ENCODE results near the gene SIGMAR1. TPM values are rescaled to one million over a fixed set of nuclear protein-coding genes. Genes with fewer than 3 reads are reported as not detected.

SIGMAR1 gene
- total and polyA plus RNA-seq, 12 donors = 15.8 to 54.0 (median 23.2) TPM

DNA sequence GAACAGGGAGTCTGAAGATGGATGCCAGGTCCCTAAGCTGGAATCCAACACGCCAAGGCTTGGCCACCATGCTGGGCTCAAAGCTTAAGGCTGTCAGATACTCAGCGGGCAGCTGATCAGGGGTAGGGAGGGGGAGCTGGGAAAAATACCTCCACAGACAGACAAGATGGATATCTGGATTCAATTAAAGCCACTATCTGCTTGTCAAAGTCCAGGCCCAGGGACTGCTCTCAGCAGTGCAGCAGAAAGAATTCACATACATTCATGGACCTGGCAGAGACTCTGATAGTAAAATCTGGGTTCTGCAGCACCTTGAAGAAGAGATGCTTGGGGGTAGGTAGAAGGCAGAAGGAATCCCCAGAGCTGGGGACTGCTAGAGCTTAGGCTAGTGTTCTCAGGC is 22.5 kb downstream of the SIGMAR1 start:
- Histone ChIP-seq H3K4me1 (peaks cover 2 to 40% (median 35%) of the 10 kb centered on the region in 9 donors), H3K36me3 (peaks cover 0 to 56% (median 12%) of the 10 kb centered on the region in 9 donors), H3K9me3 (no peaks in the 10 kb centered on the region), H3K27me3 (no peaks in the 10 kb centered on the region), H3K4me3 (no peak overlapping the region), H3K27ac (no peak overlapping the region)
- ATAC-seq = no peak
- TF ChIP-seq, protein P1, sequence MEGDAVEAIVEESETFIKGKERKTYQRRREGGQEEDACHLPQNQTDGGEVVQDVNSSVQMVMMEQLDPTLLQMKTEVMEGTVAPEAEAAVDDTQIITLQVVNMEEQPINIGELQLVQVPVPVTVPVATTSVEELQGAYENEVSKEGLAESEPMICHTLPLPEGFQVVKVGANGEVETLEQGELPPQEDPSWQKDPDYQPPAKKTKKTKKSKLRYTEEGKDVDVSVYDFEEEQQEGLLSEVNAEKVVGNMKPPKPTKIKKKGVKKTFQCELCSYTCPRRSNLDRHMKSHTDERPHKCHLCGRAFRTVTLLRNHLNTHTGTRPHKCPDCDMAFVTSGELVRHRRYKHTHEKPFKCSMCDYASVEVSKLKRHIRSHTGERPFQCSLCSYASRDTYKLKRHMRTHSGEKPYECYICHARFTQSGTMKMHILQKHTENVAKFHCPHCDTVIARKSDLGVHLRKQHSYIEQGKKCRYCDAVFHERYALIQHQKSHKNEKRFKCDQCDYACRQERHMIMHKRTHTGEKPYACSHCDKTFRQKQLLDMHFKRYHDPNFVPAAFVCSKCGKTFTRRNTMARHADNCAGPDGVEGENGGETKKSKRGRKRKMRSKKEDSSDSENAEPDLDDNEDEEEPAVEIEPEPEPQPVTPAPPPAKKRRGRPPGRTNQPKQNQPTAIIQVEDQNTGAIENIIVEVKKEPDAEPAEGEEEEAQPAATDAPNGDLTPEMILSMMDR (IDR thresholded peaks at IDR 0.05) = no peak
- WGBS, 2 donors = 91 to 94% methylated on average over 2 of the region's 2 CpGs
- intact Hi-C loops (cut with DNase I) = loop anchor here in 1 of 10 donors (2.0 kb wide), 1 partner anchor 18 kb away; no protein-coding TSS in a partner anchor
- no peak for DNase-seq

DNA sequence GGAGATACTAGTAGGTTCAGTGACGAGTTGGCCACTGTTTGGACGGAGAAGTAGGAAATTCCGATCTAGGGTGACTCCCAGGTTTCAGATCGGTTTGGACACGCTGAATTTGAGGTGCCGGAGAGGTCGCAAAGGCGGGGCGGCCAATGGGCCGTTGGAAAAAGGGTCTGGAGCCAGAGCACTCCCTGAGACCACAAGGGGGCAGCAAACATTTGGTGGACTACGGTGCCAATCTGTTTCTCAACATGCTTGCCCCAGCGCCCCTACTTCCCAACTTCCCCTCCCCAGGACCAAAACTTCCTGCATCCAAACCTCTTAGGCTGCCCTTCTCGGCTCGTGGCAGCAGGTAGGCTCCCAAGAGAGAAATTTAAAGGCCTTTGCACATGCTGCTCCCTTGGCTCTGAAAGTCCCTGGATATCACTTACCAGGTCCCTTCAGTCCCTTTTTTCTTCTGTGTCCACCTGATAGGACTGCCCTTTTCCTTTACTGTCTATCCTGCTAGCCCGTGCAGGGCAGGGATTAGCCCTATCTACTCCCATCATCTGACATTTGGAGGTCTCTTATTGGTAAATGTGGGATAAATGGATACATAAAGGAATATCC is 24.7 kb downstream of the SIGMAR1 start:
- H3K9me3 ChIP-seq = no peaks in the 10 kb centered on the region
- peak; percentile 45 to 84 (median 72) for ATAC-seq
- DNase-seq = peak; percentile 71 to 83
- peak overlapping the region; percentile 34 to 86 (median 79) for H3K4me3 ChIP-seq
- H3K27ac ChIP-seq = peak overlapping the region in 9 of 10 donors; percentile 71 to 98 (median 92)
- H3K4me1 ChIP-seq = peaks cover 2 to 31% (median 25%) of the 10 kb centered on the region in 9 donors
- H3K27me3 ChIP-seq = no peaks in the 10 kb centered on the region
- peaks cover 0 to 47% (median 12%) of the 10 kb centered on the region in 9 donors for H3K36me3 ChIP-seq
- WGBS, 2 donors = 3% methylated on average over 15 of the region's 15 CpGs
- intact Hi-C loops (cut with DNase I) = loop anchor here in 6 of 10 donors (1.0 to 5.0 kb wide), 6 partner anchors 7 to 281 kb away; partner anchors contain the start of gene DCTN3 (in 1 of the 6)
- TF ChIP-seq, protein P1 (IDR thresholded peaks at IDR 0.05) = peak; percentile 79 to 94 (median 87)

DNA sequence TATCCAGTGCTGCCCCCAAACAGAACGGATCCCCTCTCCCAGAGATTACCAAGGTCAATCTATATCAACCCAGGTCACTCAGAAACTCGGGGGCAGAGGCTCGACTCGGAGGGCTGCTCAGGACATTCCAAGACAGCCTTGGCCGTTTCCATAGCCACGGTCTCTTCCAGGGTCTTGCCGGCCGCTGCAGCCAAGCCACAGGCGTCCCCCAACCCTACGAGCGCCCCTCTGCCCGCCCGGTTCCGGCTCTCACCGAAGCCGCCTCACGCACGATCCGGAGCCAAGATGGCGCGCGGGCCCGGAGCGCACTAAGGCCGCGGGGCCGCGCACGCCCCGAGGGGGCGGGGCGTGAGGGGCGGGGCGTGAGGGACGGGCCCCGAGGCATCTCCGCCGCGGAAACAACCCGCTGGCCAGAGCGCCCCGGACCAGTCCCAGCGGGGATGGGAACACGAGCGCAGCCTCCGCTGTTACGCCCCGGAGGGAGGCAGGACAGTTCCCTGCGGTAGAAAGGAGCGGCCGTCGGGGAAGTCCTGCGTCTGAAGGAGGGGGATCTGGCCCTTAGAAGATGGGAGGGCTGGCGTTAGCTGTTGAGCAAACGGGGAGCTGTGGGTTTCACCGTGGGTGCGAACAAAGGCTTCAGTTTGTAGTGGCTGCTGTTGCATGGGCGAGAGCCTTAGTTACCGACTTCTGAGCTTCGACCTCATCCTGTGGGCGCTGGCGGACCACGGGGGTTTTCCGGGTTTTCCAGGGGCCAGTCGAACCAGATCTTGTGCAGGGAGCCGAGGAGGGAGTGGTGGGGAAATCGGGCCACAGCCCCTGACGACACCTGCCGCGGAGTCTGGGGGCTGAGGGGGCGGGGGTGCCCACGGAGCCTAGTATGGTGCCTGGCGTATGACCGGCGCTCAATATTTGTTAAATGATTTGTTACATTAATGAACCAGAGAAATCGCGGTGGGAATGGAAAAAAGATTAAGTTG is 25.5 kb downstream of the SIGMAR1 start, which contains the start of gene RPP25L:
Gene RPP25L, minus strand, starts transcription at position 287 of the 977 bp plus-strand sequence. CDS start 801 bp downstream, outside the sequence.
- peak within 1 kb of the TSS; percentile 71 to 98 (median 92) for H3K27ac ChIP-seq
- H3K4me3 ChIP-seq = peak within 1 kb of the TSS; percentile 34 to 86 (median 79)
- DNase-seq (peak; percentile 88 to 93), ATAC-seq (peak; percentile 95 to 99 (median 97))
- TF ChIP-seq, protein P1 (IDR thresholded peaks at IDR 0.05) = no peak
- H3K27me3 ChIP-seq = no peaks in the 10 kb centered on the region
- intact Hi-C loops (cut with DNase I) = loop anchor here in 6 of 10 donors (1.0 to 5.0 kb wide), 6 partner anchors 8 to 280 kb away; partner anchors contain the start of gene DCTN3 (in 1 of the 6)
- peaks cover 0 to 39% (median 8%) of the 10 kb centered on the region in 9 donors for H3K36me3 ChIP-seq
- 1% methylated on average over 73 to 77 of the region's 77 CpGs for WGBS, 2 donors
- no peaks in the 10 kb centered on the region for H3K9me3 ChIP-seq
- peaks cover 2 to 31% (median 25%) of the 10 kb centered on the region in 9 donors for H3K4me1 ChIP-seq
